ENCODE data around the gene SLC15A3.

SLC15A3 gene

GRCh38 chr11:60934790-60935605 is 17.0 kb downstream of the SLC15A3 start:
- no peak overlapping the region for H3K4me3 ChIP-seq
- H3K27ac ChIP-seq = no peak overlapping the region

- Histone ChIP-seq H3K4me3 (no peak overlapping the region), H3K27ac (peak overlapping the region in 1 of 21 experiments; percentile 40)
Observed at GRCh38 chr11:60934124-60934789, 17.7 kb downstream of the SLC15A3 start.

- H3K27ac ChIP-seq = no peak overlapping the region
Observed at GRCh38 chr11:60933416-60934123, 18.4 kb downstream of the SLC15A3 start.

GRCh38 chr11:60932605-60933356 is 19.2 kb downstream of the SLC15A3 start:
- H3K27ac ChIP-seq = no peak overlapping the region
- no peak overlapping the region for H3K4me3 ChIP-seq

More at GRCh38 chr11:60933416-60934123, 18.4 kb downstream of the SLC15A3 start:
- no peak overlapping the region for H3K4me3 ChIP-seq

- Histone ChIP-seq H3K27ac (no peak overlapping the region), H3K4me3 (no peak overlapping the region)
Observed at GRCh38 chr11:60931917-60932316, 20.1 kb downstream of the SLC15A3 start.

GRCh38 chr11:60930394-60930793 is 21.6 kb downstream of the SLC15A3 start:
- Histone ChIP-seq H3K4me3 (no peak overlapping the region), H3K27ac (no peak overlapping the region)

GRCh38 chr11:60929764-60930163 is 22.2 kb downstream of the SLC15A3 start:
- H3K27ac ChIP-seq = no peak overlapping the region

GRCh38 chr11:60928563-60929001 is 23.4 kb downstream of the SLC15A3 start:
- Histone ChIP-seq H3K27ac (no peak overlapping the region), H3K4me3 (no peak overlapping the region)

More at GRCh38 chr11:60929764-60930163, 22.2 kb downstream of the SLC15A3 start:
- H3K4me3 ChIP-seq = no peak overlapping the region

GRCh38 chr11:60927600-60927999 is 24.4 kb downstream of the SLC15A3 start:
- no peak overlapping the region for H3K4me3 ChIP-seq
- no peak overlapping the region for H3K27ac ChIP-seq

GRCh38 chr11:60927061-60927592 is 24.8 kb downstream of the SLC15A3 start:
- Histone ChIP-seq H3K4me3 (no peak overlapping the region), H3K27ac (no peak overlapping the region)

- H3K4me3 ChIP-seq = no peak overlapping the region
Observed at GRCh38 chr11:60926500-60926899, 25.5 kb downstream of the SLC15A3 start.

GRCh38 chr11:60925868-60926267 is 26.1 kb downstream of the SLC15A3 start:
- Histone ChIP-seq H3K4me3 (peak overlapping the region in 1 of 7 experiments; percentile 76), H3K27ac (no peak overlapping the region)

More at GRCh38 chr11:60926500-60926899, 25.5 kb downstream of the SLC15A3 start:
- no peak overlapping the region for H3K27ac ChIP-seq

- Histone ChIP-seq H3K4me3 (peak overlapping the region; percentile 46 to 76 (median 65)), H3K27ac (peak overlapping the region in 10 of 21 experiments; percentile 10 to 88 (median 63))
Observed at GRCh38 chr11:60924906-60925853, 26.8 kb downstream of the SLC15A3 start.

GRCh38 chr11:60924110-60924905 is 27.7 kb downstream of the SLC15A3 start, which contains the start of gene TMEM132A:
TSS of gene TMEM132A (plus strand) at chr11:60924460. CDS start at chr11:60924634, 174 bp downstream.
- peak within 1 kb of the TSS in 12 of 21 experiments; percentile 1 to 88 (median 59) for H3K27ac ChIP-seq
- H3K4me3 ChIP-seq = peak within 1 kb of the TSS; percentile 46 to 76 (median 65)

- peak overlapping the region in 4 of 7 experiments; percentile 48 to 76 (median 68) for H3K4me3 ChIP-seq
- peak overlapping the region in 1 of 21 experiments; percentile 88 for H3K27ac ChIP-seq
Observed at GRCh38 chr11:60923800-60924109, 28.2 kb downstream of the SLC15A3 start.

- Histone ChIP-seq H3K4me3 (no peak overlapping the region), H3K27ac (no peak overlapping the region)
Observed at GRCh38 chr11:60923326-60923725, 28.6 kb downstream of the SLC15A3 start.

- no peak overlapping the region for H3K4me3 ChIP-seq
Observed at GRCh38 chr11:60922906-60923305, 29.1 kb downstream of the SLC15A3 start.

More at GRCh38 chr11:60922906-60923305, 29.1 kb downstream of the SLC15A3 start:
- no peak overlapping the region for H3K27ac ChIP-seq
